DOHH2 (cell line): ENCODE results near the gene ELAC1.

Experiments
- EZH2phosphoT487 ChIP-seq: fragments of 200-600 bp; sonication (generic); IDR thresholded peaks from 2 replicates; pipeline ENCODE4 v1.6.1; 2017; ENCODE audit warnings: borderline replicate concordance, mild to moderate bottlenecking, antibody characterized with exemption, low read length, moderate library complexity, mixed read lengths
- TF ChIP-seq, protein P1 (sequence below): fragments of 200-600 bp; sonication (generic); IDR thresholded peaks from one replicate; pipeline ENCODE4 v1.5.1; 2014; ENCODE audit warnings: antibody characterized with exemption, mild to moderate bottlenecking, low read depth, low read length; ENCODE audit not compliant: poor library complexity, severe bottlenecking

DNA sequence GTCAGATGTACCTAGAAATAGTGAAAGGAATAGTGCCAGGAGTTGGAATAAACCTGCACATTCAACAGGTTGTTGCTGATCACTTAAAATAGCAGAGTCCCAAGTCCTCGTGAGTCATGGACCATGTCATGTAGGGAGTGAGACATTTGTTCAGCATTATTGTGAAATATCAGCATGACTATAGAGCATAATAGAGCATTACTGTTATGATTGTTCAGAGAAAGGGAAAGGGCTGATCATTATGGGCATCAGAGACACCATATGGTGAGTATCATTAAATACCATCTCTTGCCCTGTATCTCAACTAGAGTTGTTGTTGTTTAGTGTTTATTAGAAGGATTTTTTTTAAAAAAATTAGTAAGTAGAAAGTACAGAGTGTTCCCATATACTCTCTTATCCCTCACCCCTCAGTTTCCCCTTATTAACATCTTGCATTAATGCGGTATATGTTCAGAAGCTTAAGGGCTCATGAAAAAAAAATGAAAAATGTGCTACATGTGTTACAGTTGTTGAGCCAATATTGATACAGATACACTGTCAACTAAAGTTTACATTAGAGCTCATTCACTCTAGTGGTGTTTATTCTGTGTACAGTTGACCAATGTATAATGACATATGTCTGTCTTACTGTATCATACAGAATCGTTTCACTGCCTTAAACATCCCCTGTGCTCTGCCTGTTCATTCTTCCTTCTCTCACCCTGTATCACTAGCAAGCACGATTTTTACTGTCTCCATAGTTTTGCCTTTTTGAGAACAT lies 5.7 kb downstream of the ELAC1 start:
- TF ChIP-seq, protein P1, sequence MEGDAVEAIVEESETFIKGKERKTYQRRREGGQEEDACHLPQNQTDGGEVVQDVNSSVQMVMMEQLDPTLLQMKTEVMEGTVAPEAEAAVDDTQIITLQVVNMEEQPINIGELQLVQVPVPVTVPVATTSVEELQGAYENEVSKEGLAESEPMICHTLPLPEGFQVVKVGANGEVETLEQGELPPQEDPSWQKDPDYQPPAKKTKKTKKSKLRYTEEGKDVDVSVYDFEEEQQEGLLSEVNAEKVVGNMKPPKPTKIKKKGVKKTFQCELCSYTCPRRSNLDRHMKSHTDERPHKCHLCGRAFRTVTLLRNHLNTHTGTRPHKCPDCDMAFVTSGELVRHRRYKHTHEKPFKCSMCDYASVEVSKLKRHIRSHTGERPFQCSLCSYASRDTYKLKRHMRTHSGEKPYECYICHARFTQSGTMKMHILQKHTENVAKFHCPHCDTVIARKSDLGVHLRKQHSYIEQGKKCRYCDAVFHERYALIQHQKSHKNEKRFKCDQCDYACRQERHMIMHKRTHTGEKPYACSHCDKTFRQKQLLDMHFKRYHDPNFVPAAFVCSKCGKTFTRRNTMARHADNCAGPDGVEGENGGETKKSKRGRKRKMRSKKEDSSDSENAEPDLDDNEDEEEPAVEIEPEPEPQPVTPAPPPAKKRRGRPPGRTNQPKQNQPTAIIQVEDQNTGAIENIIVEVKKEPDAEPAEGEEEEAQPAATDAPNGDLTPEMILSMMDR: no peak
- TF ChIP-seq EZH2phosphoT487: no peak
